Fibroblast of lung (primary cell): ENCODE measurements around the gene MAJIN. TPM values are rescaled to one million over a fixed set of nuclear protein-coding genes. Genes with fewer than 3 reads are reported as not detected.
"Not testable (repeated sequence)": the region's sequence is repeated elsewhere in the genome, so short reads cannot be mapped to it uniquely, and the experiment has no call there.

ENCODE experiments used
- DNase-seq, 2 donors: peaks; one replicate each; pipeline versions ENCODE4 v3.0.0 to v3.0.0-alpha.2; 2010; ENCODE audit warnings: low read depth in 2 of 2
- H2AFZ ChIP-seq: 2 replicates; pipeline ENCODE4 v1.5.1; 2012; ENCODE audit warnings: low read length, control low read depth, inconsistent platforms
- H3K27ac ChIP-seq: 2 replicates; pipeline ENCODE4 v1.5.1; 2011; ENCODE audit warnings: low read length, control low read depth; ENCODE audit not compliant: insufficient read depth
- H3K27me3 ChIP-seq: 2 replicates; pipeline ENCODE4 v1.5.1; 2011; ENCODE audit warnings: mild to moderate bottlenecking, low read length; ENCODE audit not compliant: control insufficient read depth, insufficient read depth
- H3K36me3 ChIP-seq: 2 replicates; pipeline ENCODE4 v1.5.1; 2011; ENCODE audit warnings: low read length; ENCODE audit not compliant: control insufficient read depth, insufficient read depth
- H3K4me1 ChIP-seq: 2 replicates; pipeline ENCODE4 v1.5.1; 2011; ENCODE audit warnings: low read length; ENCODE audit not compliant: control insufficient read depth, insufficient read depth; ENCODE audit errors: extremely low read depth
- H3K4me2 ChIP-seq: 2 replicates; pipeline ENCODE4 v1.5.1; 2011; ENCODE audit warnings: low read length, control low read depth; ENCODE audit not compliant: insufficient read depth; ENCODE audit errors: extremely low read depth
- H3K4me3 ChIP-seq, 4 experiments: fragments of 200-600 bp in 1 of 4; sonication (generic) in 1 of 4; replicated peaks in 1 of 4; 2 replicates each; pipeline ENCODE4 v1.5.1; 2011 to 2016; ENCODE audit warnings: low read length in 4 of 4, low read depth in 3 of 4, mild to moderate bottlenecking in 3 of 4, control low read depth in 2 of 4, inconsistent platforms in 1 of 4, mixed read lengths in 1 of 4; ENCODE audit not compliant: insufficient read depth in 1 of 4; ENCODE audit errors: control extremely low read depth in 1 of 4
- H3K79me2 ChIP-seq: 2 replicates; pipeline ENCODE4 v1.5.1; 2012; ENCODE audit warnings: mild to moderate bottlenecking, low read length, inconsistent platforms; ENCODE audit not compliant: control insufficient read depth, insufficient read depth
- H3K9ac ChIP-seq: 2 replicates; pipeline ENCODE4 v1.5.1; 2011; ENCODE audit warnings: mild to moderate bottlenecking, low read length, control low read depth; ENCODE audit not compliant: insufficient read depth
- H3K9me3 ChIP-seq: 2 replicates; pipeline ENCODE4 v1.5.1; 2012; ENCODE audit warnings: low read depth, low read length; ENCODE audit not compliant: control insufficient read depth, insufficient read depth
- H4K20me1 ChIP-seq: 2 replicates; pipeline ENCODE4 v1.5.1; 2011; ENCODE audit warnings: low read length; ENCODE audit not compliant: control insufficient read depth, insufficient read depth; ENCODE audit errors: extremely low read depth
- EZH2 ChIP-seq: IDR thresholded peaks from 2 replicates; pipeline ENCODE4 v1.5.1; 2012; ENCODE audit warnings: low read length, control low read depth, mild to moderate bottlenecking; ENCODE audit errors: missing control alignments
- polyA plus RNA-seq, 2 donors: library from polyadenylated mRNA; depleted of rRNA in 1 of 2; stranded (reverse) in 1 of 2; unstranded in 1 of 2; fragments of >200 nt; gene quantifications; 2 replicates each; pipeline ENCODE4 v1.2.1, GENCODE V29; 2011 to 2012; ENCODE audit warnings: missing spikeins in 1 of 2
- total RNA-seq: library from RNA; depleted of rRNA; stranded (reverse); fragments of >200 nt; gene quantifications from 2 replicates; pipeline ENCODE4 v1.2.1, GENCODE V29; 2014
- TF ChIP-seq, protein P1 (sequence below), 2 donors: IDR thresholded peaks in 1 of 2; conservative IDR thresholded peaks in 1 of 2; 1 replicate in 1 of 2; 2 replicates in 1 of 2; pipeline ENCODE4 v1.5.1; 2011 to 2012; ENCODE audit warnings: low read length in 2 of 2, control low read depth in 1 of 2, inconsistent platforms in 1 of 2, low read depth in 1 of 2, mild to moderate bottlenecking in 1 of 2

The MAJIN gene
- total and polyA plus RNA-seq, 2 donors (not counting 1 experiment from before 2014, with no cell fraction given) = not detected

DNA sequence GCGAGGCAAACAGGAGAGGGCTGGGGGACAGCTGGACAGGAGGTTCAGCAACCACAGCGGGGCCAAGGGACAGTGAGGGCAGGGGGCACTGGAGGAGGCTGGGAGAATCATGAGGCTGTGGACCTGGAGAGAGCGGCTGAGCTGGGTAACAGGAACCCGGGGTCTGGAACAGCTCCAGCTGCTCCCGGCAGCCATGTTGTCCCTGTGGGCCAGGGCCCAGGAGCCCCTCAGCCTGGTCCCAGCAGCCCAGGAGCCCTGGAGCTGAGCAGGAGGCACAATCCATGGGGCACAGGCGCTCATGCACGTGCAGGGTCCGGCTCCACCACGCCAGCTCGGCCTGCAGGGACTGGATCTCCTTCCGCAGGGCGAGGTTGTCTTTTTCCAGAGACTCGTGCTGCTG lies 17.5 kb upstream of the MAJIN start:
- no peak overlapping the region for H3K4me3 ChIP-seq
- DNase-seq = no peak
- no peaks in the 10 kb centered on the region for H3K36me3 ChIP-seq
- no peak overlapping the region for H3K9ac ChIP-seq
- no peaks in the 10 kb centered on the region for H4K20me1 ChIP-seq
- no peaks in the 10 kb centered on the region for H3K79me2 ChIP-seq
- no peak overlapping the region for H3K27ac ChIP-seq
- H3K4me1 ChIP-seq = peaks cover 3% of the 10 kb centered on the region
- no peaks in the 10 kb centered on the region for H3K27me3 ChIP-seq
- no peaks in the 10 kb centered on the region for H3K9me3 ChIP-seq
- no peak for TF ChIP-seq EZH2
- TF ChIP-seq, protein P1, sequence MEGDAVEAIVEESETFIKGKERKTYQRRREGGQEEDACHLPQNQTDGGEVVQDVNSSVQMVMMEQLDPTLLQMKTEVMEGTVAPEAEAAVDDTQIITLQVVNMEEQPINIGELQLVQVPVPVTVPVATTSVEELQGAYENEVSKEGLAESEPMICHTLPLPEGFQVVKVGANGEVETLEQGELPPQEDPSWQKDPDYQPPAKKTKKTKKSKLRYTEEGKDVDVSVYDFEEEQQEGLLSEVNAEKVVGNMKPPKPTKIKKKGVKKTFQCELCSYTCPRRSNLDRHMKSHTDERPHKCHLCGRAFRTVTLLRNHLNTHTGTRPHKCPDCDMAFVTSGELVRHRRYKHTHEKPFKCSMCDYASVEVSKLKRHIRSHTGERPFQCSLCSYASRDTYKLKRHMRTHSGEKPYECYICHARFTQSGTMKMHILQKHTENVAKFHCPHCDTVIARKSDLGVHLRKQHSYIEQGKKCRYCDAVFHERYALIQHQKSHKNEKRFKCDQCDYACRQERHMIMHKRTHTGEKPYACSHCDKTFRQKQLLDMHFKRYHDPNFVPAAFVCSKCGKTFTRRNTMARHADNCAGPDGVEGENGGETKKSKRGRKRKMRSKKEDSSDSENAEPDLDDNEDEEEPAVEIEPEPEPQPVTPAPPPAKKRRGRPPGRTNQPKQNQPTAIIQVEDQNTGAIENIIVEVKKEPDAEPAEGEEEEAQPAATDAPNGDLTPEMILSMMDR (conservative IDR thresholded peaks at IDR 0.05 in 1 of 2, IDR thresholded peaks at IDR 0.05 in 1 of 2; ENCODE audit: low read depth in 1 of 2, low read length in 2 of 2) = no peak
- no peak overlapping the region for H3K4me2 ChIP-seq
- no peak overlapping the region for H2AFZ ChIP-seq

DNA sequence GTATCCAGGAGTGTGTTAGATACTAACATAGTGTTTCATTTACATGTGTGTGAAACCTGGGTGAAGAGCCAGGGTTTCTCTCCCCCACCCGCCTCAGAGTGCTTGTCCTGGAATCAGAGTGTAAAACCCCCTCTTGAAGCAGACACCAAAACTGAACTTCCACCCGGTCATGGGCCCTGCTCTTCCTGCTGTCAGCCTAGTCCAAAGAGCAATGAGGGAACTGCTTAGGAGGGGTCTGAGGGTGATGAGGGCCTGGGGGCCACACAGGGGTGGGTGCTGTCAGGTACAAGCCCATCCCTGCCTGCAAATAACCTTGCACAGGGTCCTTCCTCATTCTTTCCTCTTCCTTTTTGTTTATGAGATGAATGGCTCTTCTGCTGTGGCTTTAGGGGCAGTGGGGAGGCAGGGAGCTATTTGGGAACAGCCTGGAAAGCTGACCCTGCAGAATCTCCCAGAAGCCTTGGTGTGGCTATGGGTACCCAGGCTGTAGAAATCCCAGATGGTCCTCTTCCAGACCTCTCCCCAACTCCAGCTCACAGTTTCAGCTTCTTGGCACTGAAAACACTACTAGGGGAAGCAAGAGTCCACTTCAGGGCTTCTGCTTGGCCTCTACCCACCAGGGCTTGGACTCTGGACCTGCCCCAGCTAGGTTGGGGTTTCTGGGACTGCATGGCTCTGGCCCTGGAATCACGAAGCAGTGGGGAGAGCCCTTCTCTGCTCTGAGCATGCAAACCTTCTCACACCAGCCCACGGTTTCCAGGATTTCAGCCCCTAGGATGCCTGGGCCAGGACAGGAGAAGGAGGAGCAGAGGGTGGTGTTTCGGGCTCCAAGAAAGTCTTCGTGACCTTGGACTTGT lies 16.3 kb upstream of the MAJIN start:
- no peaks in the 10 kb centered on the region for H4K20me1 ChIP-seq
- no peak for TF ChIP-seq EZH2
- TF ChIP-seq, protein P1 (conservative IDR thresholded peaks at IDR 0.05 in 1 of 2, IDR thresholded peaks at IDR 0.05 in 1 of 2; ENCODE audit: low read depth in 1 of 2, low read length in 2 of 2) = no peak
- H3K27ac ChIP-seq = no peak overlapping the region

DNA sequence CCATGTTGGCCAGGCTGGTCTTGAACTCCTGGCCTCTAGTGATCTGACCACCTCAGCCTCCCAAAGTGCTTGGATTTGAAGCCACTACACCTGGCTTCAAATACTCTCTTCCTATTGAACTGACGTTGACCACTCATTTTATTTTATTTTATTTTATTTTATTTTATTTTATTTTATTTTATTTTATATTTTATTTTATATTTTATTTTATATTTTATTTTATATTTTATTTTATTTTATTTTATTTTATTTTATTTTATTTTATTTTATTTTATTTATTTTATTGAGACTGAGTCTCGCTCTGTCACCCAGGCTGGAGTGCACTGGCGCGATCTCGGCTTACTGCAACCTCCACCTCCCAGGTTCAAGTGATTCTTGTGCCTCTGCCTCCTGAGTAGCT lies 11.4 kb upstream of the MAJIN start:
- not testable (repeated sequence) for H3K36me3 ChIP-seq, H3K27me3 ChIP-seq, H3K4me2 ChIP-seq, H3K4me3 ChIP-seq, H3K9me3 ChIP-seq, H3K79me2 ChIP-seq, H3K9ac ChIP-seq, H2AFZ ChIP-seq, DNase-seq, H3K4me1 ChIP-seq, H3K27ac ChIP-seq, H4K20me1 ChIP-seq

More for the DNA sequence above, 16.3 kb upstream of the MAJIN start:
- Histone ChIP-seq H3K9me3 (no peaks in the 10 kb centered on the region), H3K4me3 (no peak overlapping the region), H3K27me3 (no peaks in the 10 kb centered on the region), H3K9ac (no peak overlapping the region), H3K36me3 (no peaks in the 10 kb centered on the region), H3K4me1 (peaks cover 3% of the 10 kb centered on the region), H3K4me2 (no peak overlapping the region), H3K79me2 (no peaks in the 10 kb centered on the region), H2AFZ (no peak overlapping the region)
- DNase-seq = no peak
